Measurements from ENCODE around the gene LBX2.

Gene LBX2

DNA sequence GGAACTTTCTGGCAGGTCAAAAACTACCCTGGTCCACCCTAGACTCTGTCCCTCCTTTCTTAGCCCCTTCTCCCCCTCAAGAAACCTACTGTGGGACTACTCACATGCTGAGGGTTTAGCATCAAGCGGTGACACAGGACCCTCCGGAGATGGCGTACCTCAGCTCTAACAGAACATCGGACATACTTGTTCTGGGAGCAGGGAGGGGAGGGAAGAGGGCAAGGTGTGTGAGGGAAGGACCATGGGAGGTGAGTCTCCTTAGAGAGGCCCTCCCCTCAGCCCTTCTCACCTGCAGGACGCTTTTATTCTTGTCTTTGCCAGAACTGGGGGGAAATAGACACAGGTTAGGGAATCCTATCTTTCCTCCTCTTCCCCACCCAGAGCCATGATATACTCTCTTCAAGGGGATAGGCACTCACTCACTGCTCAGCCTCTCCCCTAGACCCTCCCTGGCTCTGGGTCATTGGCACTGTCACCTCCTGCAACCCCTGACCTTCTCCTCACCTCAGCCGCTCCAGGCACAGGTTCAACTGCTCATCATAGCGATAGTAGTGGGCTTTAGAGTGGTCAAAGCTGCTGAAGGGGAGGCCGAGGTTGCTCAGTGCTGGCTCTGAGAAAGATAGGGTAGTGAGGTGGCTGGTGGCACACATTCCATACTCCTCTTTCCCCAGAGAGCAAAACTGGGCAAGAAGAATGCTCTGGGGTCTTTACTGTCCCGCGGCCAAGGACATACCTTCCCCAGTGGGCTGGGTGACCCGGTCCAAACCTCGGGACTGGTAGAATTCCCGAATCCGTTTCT lies 6.2 kb upstream of the LBX2 start:
- DNase-seq (ENCODE audit: low read depth, low spot score): no peak

DNA sequence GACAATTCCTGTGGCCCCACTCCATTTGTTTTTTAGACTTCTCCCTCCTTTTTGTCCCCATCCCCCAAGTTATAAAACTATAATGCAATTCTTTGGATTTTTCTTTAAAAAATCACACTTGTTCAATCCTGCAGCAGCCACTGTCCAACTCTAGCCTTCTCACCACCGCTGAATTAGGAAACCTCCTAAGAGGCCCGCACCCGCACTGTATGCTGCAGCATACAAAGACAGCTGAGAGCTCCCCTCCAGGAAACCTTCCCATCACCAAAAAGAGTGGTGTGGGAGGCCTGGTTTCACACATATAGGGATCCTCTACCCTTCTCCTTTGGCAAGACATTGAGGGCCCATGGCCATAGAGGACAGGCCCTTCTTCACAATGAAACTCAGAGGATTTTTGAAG lies 5.2 kb upstream of the LBX2 start:
- no peak for DNase-seq (ENCODE audit: low read depth, low spot score)

GRCh38 chr2:74503506-74504475 lies 4.4 kb upstream of the LBX2 start:
- DNase-seq (ENCODE audit: low read depth, low spot score): no peak

DNA sequence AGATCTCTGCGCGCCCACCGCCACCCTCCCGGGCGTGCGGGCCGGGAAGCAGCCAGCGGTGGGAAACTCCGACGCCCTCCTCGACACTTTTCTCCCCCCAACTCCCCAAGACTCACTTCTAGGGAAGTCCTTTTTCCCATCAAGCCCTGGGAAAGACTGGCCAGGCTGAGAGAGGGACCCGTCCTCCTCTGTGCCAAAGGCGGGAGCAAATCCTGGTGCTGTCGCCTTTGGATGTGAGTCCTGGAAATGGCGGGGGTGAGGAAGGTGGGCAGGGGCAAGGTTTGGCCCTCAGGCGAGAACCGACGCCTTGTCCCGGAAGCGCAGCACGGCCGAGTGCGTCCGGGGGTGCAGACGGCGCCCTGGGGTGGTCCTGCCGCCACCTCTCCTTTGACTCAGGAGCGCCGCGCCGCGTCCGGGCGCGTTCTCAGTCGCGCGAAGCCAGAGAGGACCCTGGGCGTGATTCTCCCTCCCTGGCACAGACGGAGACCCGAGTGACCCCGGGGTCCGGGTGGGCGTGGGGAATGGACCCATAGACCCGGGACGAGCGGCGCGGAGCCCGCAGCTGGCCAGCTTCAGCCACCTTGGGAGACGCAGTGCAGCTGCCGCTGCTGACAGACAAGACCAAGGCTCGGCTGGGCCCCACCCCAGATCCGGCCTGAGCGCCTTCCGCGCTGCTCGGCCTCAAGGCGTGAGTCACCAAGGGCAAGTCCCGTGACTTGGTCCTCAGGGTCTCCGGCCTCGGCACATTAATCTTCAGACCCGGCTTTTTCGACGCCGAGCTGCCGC lies 3.5 kb upstream of the LBX2 start:
- DNase-seq (ENCODE audit: low read depth, low spot score): no peak

DNA sequence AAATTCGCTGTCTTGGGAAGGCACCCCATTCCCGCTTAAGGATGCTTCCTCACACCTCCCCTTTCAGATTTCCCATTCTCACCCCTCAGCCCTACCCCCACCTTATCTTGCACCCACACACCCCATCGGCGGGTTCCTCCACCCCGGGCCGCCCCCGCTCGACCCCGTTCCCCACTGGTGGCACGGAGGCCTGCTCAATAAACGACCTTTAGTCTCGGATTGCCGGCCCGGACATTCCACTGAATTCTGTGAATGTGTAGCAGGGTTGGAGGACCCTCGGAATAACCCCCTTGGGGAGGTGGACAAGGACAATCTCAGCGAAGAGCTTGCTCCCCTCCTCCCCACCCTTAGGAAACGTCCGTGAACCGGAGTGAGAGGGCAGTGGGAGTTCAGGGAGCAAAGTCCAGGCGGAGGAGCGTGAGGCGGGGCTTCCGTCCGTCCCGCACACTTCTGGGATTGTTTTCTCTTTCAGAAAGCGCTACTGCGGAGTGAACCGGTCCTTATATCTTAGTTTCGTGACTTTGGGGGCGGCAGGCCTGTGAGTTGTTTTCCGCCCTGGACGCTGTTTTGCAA lies 2.8 kb upstream of the LBX2 start:
- DNase-seq (ENCODE audit: low read depth, low spot score): no peak

- DNase-seq (ENCODE audit: low read depth, low spot score): no peak
These were observed 2.1 kb upstream of the LBX2 start for GRCh38 chr2:74501335-74502071.

DNA sequence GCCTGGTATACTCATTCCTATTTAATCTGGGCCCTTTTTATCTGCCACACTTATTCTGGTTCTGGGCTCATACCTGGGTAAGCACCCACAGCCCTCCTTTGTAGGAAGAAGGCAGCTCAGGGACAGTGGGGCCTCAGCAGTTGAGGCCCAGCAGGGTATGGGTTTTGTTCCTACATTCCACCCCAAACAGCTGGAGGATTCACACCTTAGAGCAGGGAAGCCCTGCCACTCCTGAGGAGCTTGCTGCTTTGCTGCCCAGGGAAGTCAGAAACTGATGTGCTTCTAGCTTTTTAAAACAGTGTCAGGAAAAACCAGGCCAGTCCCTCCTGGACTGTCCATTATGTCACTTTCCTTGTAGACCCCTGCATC lies 1.2 kb upstream of the LBX2 start:
- no peak for DNase-seq (ENCODE audit: low read depth, low spot score)

- DNase-seq (ENCODE audit: low read depth, low spot score): no peak
These were observed 656 bp upstream of the LBX2 start for GRCh38 chr2:74499940-74500577.

GRCh38 chr2:74498500-74499266 lies 720 bp downstream of the LBX2 start:
- DNase-seq (ENCODE audit: low read depth, low spot score): no peak

DNA sequence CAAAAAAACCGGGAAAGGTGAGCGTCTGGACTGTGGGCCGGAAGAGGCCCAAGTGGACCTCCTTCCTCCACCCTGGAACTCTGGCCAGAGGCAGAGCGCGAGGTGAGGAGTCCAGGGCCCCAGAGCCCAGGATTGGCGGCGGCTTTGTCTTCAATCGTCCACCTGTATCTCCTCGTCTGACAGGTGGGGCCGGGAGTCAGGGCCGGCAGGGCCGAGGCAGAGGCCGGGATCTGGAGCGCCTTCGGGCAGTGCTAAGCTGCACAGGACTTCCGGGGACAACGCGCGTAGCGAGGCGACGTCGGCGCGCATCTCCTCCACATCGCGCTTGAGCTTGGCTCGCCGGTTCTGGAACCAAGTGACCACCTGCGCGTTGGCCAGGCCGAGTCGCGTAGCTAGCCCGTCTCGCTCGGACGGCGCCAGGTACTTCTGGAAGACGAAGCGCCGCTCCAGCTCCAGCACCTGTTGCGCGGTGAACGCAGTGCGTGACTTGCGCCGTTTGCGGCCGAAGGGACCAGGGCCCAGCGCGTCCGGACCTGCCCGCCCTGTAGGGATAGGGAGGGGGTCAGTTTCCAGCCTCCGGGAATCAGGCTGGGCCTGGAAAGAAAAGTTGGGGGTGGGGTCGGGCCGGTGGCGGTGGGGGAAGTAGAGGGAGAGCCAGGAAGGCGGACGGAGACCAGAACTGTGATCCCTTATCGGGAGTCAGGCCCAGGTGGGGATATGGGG lies 1.5 kb downstream of the LBX2 start:
- DNase-seq (ENCODE audit: low read depth, low spot score): no peak

DNA sequence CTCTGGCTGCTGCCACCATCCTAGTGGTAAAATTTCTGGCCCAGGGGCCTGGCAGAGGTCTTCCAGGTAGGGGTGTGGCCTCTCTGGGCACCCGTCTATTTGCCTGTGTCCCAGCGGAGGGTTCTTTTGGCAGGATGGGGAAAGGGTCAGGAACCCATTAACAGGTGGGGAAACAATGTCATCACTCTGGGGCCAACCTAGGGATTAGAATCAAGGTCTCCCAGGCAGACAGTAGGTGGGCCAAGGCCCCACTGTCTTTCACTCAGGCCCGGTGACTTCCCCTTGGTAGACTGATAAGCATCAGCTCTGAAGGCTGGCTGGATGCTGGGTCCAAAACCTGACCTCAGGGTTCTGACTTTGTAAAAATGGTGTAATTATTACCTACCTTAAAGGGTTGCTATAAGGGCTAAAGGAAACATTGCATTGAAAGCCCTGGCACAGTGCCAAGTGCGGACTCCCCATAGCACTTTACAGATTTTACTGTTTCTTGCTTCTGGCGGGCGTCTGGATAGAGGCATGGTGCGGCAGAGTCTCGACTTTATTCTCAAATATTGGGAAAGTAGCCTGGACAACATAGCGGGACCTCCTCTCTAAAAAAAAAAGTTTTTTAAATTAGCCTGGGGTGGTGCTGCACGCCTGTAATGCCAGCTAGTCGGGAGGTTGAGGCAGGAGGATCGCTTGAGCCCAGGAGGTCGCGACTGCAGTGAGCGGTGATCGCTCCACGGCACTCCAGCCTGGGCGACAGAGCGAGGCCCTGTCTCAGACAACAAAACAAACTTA lies 2.2 kb downstream of the LBX2 start:
- DNase-seq (ENCODE audit: low read depth, low spot score): no peak

GRCh38 chr2:74495440-74495839 lies 4.0 kb downstream of the LBX2 start:
- DNase-seq (ENCODE audit: low read depth, low spot score): no peak

- no peak for DNase-seq (ENCODE audit: low read depth, low spot score)
These were observed 5.9 kb downstream of the LBX2 start for GRCh38 chr2:74493546-74493945.

- DNase-seq (ENCODE audit: low read depth, low spot score): no peak
These were observed 7.5 kb downstream of the LBX2 start for GRCh38 chr2:74491648-74492544.

GRCh38 chr2:74489906-74490305 lies 9.5 kb downstream of the LBX2 start:
- DNase-seq (ENCODE audit: low read depth, low spot score): no peak

GRCh38 chr2:74488643-74489481 lies 10.5 kb downstream of the LBX2 start:
- no peak for DNase-seq (ENCODE audit: low read depth, low spot score)
